Stimulated activated CD8-positive, alpha-beta memory T cell treated with anti-CD3 and anti-CD28 coated beads, Interleukin-2, amount 100 ng/mL, for 48 hours (primary cell): ENCODE results near the gene FAM89B.
"Not testable (repeated sequence)": the region's sequence is repeated elsewhere in the genome, so short reads cannot be mapped to it uniquely, and the experiment has no call there.

ENCODE experiments used
- DNase-seq, 2 donors: peaks; one replicate each; pipeline ENCODE4 v3.0.0-alpha.2; 2020; ENCODE audit warnings: low read depth in 2 of 2

FAM89B gene

DNA sequence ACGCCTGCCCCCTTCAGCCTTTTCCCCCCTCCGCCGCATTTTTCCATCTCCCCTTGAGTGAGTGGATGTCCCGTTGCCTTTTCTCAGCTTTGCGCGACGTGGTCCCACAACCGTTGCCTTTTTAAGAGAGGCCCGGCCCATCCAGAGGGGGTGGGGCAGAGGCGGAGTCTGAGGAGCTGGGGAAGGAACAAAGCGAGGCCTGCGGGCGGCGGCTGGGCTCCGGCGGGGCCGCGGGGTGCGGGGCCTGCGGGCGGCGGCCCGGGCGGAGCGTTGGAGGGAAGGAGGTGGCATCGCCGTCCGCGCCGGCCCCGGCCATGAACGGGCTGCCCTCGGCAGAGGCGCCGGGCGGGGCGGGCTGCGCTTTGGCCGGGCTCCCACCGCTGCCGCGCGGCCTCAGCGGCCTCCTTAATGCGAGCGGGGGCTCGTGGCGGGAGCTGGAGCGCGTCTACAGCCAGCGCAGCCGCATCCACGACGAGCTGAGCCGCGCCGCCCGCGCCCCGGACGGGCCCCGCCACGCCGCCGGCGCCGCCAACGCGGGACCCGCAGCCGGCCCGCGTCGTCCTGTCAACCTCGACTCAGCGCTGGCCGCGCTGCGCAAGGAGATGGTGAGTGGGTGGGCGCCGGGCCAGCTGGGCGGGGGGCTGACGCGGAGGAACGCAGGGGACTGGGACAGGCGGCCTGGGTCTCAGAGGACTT, at the start of gene FAM89B:
Gene FAM89B, plus strand, starts transcription at position 183 of the 696 bp plus-strand sequence. Its CDS starts 132 bp downstream, at position 315.
- DNase-seq: peak; percentile 85 to 87

DNA sequence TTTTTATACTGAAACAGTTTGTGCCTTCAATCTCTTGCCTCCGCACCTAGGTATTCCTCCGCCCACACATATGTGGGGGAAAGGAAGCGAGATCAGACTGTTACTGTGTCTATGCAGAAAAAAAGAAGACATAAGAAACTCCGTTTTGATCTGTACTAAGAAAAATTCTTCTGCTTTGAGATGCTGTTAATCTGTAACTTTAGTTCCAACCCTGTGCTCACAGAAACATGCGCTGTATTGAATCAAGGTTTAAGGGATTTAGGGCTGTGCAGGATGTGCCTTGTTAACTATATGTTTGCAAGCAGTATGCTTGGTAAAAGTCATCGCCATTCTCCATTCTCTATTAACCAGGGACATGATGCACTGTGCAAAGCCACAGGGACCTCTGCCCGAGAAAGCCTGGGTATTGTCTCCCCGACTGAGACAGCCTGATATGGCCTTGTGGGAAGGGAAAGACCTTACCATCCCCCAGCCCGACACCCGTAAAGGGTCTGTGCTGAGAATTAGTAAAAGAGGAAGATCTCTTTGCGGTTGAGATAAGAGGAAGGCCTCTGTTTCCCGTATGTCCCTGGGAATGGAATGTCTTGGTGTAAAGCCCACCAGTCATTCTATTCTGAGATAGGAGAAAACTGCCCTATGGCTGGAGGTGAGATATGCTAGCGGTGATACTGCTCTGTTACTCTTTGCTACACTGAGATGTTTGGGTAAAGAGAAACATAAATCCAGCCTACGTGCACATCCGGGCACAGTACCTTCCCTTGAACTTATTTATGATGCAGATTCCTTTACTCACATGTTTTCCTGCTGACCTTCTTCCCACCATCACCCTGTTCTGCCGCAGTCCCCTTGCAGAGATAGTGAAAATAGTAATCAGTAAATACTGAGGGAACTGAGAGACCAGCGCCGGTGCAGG, 49.4 kb upstream of the FAM89B start:
- DNase-seq: not testable (repeated sequence)

DNA sequence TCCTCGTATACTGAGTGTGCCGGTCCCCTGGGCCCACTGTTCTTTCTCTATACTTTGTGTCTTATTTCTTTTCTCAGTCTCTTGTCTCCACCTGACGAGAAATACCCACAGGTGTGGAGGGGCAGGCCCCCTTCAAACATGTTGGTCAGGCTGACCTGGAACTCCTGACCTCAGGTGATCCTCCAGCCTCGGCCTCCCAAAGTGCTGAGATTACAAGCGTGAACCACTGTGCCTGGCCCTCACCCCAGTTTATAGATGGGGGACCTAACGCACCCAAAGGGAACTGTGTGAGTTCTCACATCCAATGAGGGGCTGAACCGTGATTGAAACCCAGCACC, 48.7 kb upstream of the FAM89B start:
- not testable (repeated sequence) for DNase-seq

GRCh38 chr11:65524014-65524740, 48.2 kb upstream of the FAM89B start:
- no peak for DNase-seq

DNA sequence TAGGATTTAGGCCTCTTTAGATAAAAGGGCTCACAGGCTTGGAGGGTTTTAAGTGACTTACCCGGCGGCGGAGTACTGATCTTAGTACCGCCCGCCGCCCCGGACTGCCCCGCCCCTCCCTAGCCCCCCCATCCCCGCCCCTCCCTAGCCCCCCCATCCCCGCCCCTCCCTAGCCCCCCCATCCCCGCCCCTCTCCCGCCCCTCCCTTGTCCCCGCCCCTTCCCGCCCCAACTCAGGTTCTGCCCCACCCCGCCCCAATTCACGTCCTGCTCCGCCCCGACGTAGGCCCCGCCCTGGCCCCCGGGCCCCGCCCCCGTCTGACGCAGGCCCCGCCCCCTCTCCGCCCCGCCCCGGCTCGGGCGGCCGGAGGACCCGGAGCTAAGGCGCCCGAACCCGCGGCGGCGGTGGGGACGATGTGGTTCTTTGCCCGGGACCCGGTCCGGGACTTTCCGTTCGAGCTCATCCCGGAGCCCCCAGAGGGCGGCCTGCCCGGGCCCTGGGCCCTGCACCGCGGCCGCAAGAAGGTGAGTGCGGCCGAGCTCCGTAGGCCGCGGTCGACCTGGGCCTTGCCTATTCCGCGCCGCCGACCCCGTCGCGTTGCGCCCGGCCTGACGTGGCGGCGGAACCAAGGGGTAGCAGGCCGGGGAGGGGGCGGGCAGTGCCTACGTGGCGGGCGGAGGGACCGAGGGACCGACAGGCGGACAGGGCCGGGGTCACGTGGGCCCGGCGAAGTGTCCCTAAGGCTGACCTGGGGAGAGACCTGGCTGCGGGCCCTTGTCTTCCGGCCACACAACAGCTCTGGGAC, 47.4 kb upstream of the FAM89B start, which contains the start of gene SCYL1:
Gene SCYL1, plus strand, starts transcription at position 343 of the 805 bp plus-strand sequence. Its CDS starts 71 bp downstream, at position 414.
- DNase-seq: peak; percentile 67 to 71

- no peak for DNase-seq
Observed at GRCh38 chr11:65525546-65526480, 46.5 kb upstream of the FAM89B start.

GRCh38 chr11:65526744-65527143, 45.6 kb upstream of the FAM89B start:
- DNase-seq: no peak

GRCh38 chr11:65528819-65529350, 43.5 kb upstream of the FAM89B start:
- no peak for DNase-seq

- DNase-seq: no peak
Observed at GRCh38 chr11:65529475-65530156, 42.7 kb upstream of the FAM89B start.

DNA sequence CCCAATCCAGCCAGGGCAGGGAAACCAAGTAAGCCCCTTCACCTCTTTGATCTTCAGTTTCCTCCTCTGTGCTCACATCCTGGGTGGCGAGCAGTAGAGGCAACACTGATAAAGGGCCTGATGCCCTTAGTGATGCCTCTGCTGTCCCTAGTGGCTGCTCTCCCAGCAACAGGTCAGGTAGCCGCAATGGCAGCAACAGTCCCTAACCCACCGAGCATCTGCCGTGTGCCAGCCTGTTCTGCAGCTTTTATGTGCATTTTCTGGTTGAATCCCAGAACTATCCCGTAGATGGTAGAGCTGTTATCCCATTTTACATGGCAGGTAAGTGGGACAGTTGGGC, 42.2 kb upstream of the FAM89B start:
- no peak for DNase-seq

- no peak for DNase-seq
Observed at GRCh38 chr11:65532388-65533064, 39.8 kb upstream of the FAM89B start.

GRCh38 chr11:65535102-65535501, 37.2 kb upstream of the FAM89B start:
- DNase-seq: no peak

- DNase-seq: no peak
Observed at GRCh38 chr11:65536412-65537295, 35.7 kb upstream of the FAM89B start.

DNA sequence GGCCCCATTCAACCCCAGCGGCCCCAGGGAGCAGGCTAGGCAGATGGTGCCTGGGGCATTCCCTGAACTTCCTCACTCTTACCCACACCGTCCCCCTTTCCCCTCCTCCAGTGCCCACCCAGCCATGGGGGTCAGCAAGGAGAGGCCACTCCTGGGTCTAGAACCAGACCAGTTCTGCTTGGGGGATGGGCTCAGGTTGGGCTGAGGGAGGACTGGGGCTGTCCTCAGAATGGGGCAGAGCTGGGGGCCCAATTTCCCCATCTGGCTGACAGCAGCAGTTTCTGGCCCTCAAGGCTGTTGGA, 35.1 kb upstream of the FAM89B start:
- no peak for DNase-seq

GRCh38 chr11:65537620-65538231, 34.6 kb upstream of the FAM89B start:
- no peak for DNase-seq

DNA sequence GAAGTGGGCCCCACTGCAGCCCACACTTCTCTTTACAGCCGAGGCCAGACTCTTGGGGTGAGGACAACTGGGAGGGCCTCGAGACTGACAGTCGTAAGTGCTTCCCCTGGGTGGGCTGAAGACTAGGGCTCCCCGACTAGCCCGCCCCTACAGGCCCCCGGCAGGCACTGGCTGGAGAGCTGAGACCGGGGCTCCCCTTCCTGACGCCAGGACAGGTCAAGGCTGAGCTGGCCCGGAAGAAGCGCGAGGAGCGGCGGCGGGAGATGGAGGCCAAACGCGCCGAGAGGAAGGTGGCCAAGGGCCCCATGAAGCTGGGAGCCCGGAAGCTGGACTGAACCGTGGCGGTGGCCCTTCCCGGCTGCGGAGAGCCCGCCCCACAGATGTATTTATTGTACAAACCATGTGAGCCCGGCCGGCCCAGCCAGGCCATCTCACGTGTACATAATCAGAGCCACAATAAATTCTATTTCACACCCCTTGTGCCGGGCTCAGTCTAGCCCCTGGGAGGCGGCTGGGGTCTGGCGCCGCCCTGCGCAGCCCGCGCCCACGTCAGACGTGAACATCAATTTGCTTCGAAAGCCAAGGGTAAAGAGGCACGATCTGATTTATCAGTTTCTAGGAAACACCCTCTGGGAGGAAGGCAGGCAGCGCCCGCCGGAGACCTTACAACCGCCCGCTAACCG, 34.0 kb upstream of the FAM89B start:
- DNase-seq: no peak
